Neuronal stem cell (in vitro differentiated cells): ENCODE results near the gene TMEM121. TPM values are rescaled to one million over a fixed set of nuclear protein-coding genes. Genes with fewer than 3 reads are reported as not detected.

Experiments
- DNase-seq: peaks from one replicate; pipeline ENCODE4 v3.0.0-alpha.2; 2013; ENCODE audit warnings: low spot score
- H2AFZ ChIP-seq: one replicate; pipeline ENCODE4 v1.6.1; 2013; ENCODE audit warnings: mild to moderate bottlenecking, low read length, inconsistent platforms
- H2AK5ac ChIP-seq: 2 replicates; pipeline ENCODE4 v1.6.1; 2013; ENCODE audit warnings: low read depth, mild to moderate bottlenecking, inconsistent platforms, low read length, moderate library complexity, mixed read lengths
- H2BK120ac ChIP-seq: 2 replicates; pipeline ENCODE4 v1.6.1; 2013; ENCODE audit warnings: low read depth, mild to moderate bottlenecking, inconsistent platforms, low read length, moderate library complexity, mixed read lengths
- H2BK12ac ChIP-seq: one replicate; pipeline ENCODE4 v1.6.1; 2013; ENCODE audit warnings: low read length, inconsistent platforms
- H2BK15ac ChIP-seq: 2 replicates; pipeline ENCODE4 v1.6.1; 2013; ENCODE audit warnings: mild to moderate bottlenecking, low read length, inconsistent platforms, mixed read lengths
- H2BK5ac ChIP-seq: one replicate; pipeline ENCODE4 v1.6.1; 2013; ENCODE audit warnings: inconsistent platforms, mild to moderate bottlenecking, low read length, moderate library complexity
- H3K14ac ChIP-seq: one replicate; pipeline ENCODE4 v1.6.1; 2013; ENCODE audit warnings: low read length, inconsistent platforms
- H3K18ac ChIP-seq: 2 replicates; pipeline ENCODE4 v1.6.1; 2013; ENCODE audit warnings: low read length, inconsistent platforms
- H3K23ac ChIP-seq: 2 replicates; pipeline ENCODE4 v1.6.1; 2013; ENCODE audit warnings: low read depth, mild to moderate bottlenecking, mixed read lengths, low read length, inconsistent platforms; ENCODE audit not compliant: poor library complexity
- H3K27ac ChIP-seq: replicated peaks from 3 replicates; pipeline ENCODE4 v1.5.1; 2013; ENCODE audit warnings: low read length, inconsistent platforms
- H3K27me3 ChIP-seq, 3 experiments: 2 replicates each; pipeline ENCODE4 v1.6.1; 2013; ENCODE audit warnings: low read length in 3 of 3, mild to moderate bottlenecking in 2 of 3, inconsistent platforms in 1 of 3, low read depth in 1 of 3, mixed read lengths in 1 of 3, moderate library complexity in 1 of 3; ENCODE audit not compliant: control insufficient read depth in 3 of 3, insufficient read depth in 3 of 3
- H3K36me3 ChIP-seq, 2 donors: replicated peaks in 1 of 2; 2 replicates each; pipeline ENCODE4 v1.6.1; 2013; ENCODE audit warnings: low read length in 2 of 2; ENCODE audit not compliant: control insufficient read depth in 2 of 2, insufficient read depth in 2 of 2
- H3K4ac ChIP-seq: 2 replicates; pipeline ENCODE4 v1.6.1; 2013; ENCODE audit warnings: inconsistent platforms, mild to moderate bottlenecking, low read length, moderate library complexity
- H3K4me1 ChIP-seq, 2 donors: 1 replicate in 1 of 2; 2 replicates in 1 of 2; pipeline ENCODE4 v1.6.1; 2013; ENCODE audit warnings: low read length in 2 of 2, low read depth in 1 of 2; ENCODE audit not compliant: control insufficient read depth in 2 of 2, insufficient read depth in 1 of 2
- H3K4me2 ChIP-seq: one replicate; pipeline ENCODE4 v1.6.1; 2013; ENCODE audit warnings: mild to moderate bottlenecking, low read length, inconsistent platforms; ENCODE audit not compliant: insufficient read depth, poor library complexity, severe bottlenecking
- H3K4me3 ChIP-seq, 2 donors: 2 replicates each; pipeline ENCODE4 v1.5.1; 2013; ENCODE audit warnings: low read length in 2 of 2, mild to moderate bottlenecking in 2 of 2, inconsistent platforms in 1 of 2, moderate library complexity in 1 of 2
- H3K79me1 ChIP-seq: one replicate; pipeline ENCODE4 v1.6.1; 2013; ENCODE audit warnings: low read depth, mild to moderate bottlenecking, inconsistent platforms, low read length, moderate library complexity
- H3K9ac ChIP-seq: one replicate; pipeline ENCODE4 v1.6.1; 2013; ENCODE audit warnings: mild to moderate bottlenecking, low read depth, low read length, inconsistent platforms; ENCODE audit not compliant: poor library complexity
- H3K9me3 ChIP-seq, 2 donors: replicated peaks in 1 of 2; 2 replicates each; pipeline versions ENCODE3 to v1.6.1; 2013; ENCODE audit warnings: low read length in 2 of 2, mild to moderate bottlenecking in 2 of 2, inconsistent platforms in 1 of 2, low read depth in 1 of 2, mixed read lengths in 1 of 2, moderate library complexity in 1 of 2; ENCODE audit not compliant: control insufficient read depth in 2 of 2, insufficient read depth in 1 of 2
- H4K8ac ChIP-seq: one replicate; pipeline ENCODE4 v1.6.1; 2013; ENCODE audit warnings: low read depth, mild to moderate bottlenecking, inconsistent platforms, low read length, moderate library complexity
- H4K91ac ChIP-seq: one replicate; pipeline ENCODE4 v1.6.1; 2013; ENCODE audit warnings: low read length, low read depth, mild to moderate bottlenecking, inconsistent platforms; ENCODE audit not compliant: poor library complexity
- WGBS, 2 donors: extraction: QIAGEN DNeasy Blood & Tissue Kit; methylation state at CpG; one replicate each; pipeline ENCODE4 v1.1.7; 2013; ENCODE audit warnings: missing lambda C conversion rate in 2 of 2, mixed read lengths in 1 of 2; ENCODE audit not compliant: insufficient read length in 2 of 2, insufficient replicate concordance in 1 of 2; ENCODE audit errors: extremely low coverage in 2 of 2; 5-methylcytosine and 5-hydroxymethylcytosine counted together
- polyA plus RNA-seq, 2 experiments: library from polyadenylated mRNA; stranded (reverse); fragments of 200-250 nt; gene quantifications; one replicate each; pipeline ENCODE4 v1.2.3, GENCODE V29; 2013

TMEM121 gene
- 7.2 TPM for polyA plus RNA-seq (2013, experiment 1 of 2)
- polyA plus RNA-seq (2013, experiment 2 of 2), result 6.3 TPM

DNA sequence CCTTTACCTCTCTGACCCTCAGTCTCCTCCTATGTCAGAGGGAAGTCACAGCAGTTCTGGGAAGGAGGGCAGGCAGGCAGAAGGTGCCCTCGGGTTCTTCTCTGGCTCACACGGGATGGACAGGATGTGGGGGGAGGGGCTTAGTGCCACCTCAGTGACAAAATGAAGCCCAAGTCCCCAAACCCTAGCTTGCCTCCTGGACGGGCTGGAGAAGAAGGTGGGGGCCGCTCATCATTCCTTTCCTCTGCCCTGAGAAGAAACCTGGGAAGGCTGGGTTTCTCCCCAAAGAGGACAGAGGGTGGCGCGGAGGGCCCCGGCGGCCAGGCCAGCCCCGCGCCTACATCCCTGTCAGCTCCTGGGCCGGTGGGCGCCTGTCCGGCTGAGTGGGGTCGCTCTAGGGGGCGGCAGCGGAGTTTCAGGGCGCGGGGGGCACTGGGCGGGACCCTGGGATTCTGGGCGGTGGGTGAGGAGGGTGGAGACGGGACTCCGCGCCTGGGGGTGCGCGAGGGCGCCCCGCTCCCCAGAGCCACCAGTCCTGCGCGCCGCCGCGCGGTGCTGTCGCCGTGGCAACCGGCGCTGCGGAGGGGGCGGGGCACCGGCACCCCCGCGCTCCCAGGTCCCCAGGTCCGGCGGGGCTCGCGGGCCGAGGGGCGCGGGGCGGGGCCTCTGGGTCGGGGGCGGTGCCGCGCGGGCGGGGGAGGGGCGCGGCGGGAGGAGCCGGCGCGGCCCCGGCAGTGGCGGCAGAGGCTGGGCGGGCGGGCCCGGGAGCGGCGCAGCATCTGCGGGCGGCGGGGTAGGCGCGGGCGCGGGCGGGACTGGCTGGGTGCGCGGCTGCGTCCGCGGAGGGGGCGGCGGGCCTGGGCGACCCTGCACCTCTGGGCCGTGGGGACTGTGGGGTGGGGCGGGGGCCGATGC is at the start of gene TMEM121:
Gene TMEM121, plus strand, starts transcription at position 723 of the 915 bp plus-strand sequence. CDS start 2,252 bp downstream, outside the sequence.
- peak within 1 kb of the TSS; percentile 85 for H3K18ac ChIP-seq
- H3K4me1 ChIP-seq, result peaks cover 0 to 9% of the 10 kb centered on the region in 2 donors
- H3K23ac ChIP-seq, result no peak within 1 kb of the TSS
- H2BK120ac ChIP-seq, result no peak within 1 kb of the TSS
- peak within 1 kb of the TSS; percentile 41 for H2BK12ac ChIP-seq
- no peak within 1 kb of the TSS for H3K27ac ChIP-seq
- peaks cover 0 to 20% (median 8%) of the 10 kb centered on the region in 3 experiments for H3K27me3 ChIP-seq
- peak; percentile 63 for DNase-seq
- peak within 1 kb of the TSS; percentile 49 to 80 for H3K4me3 ChIP-seq
- H3K14ac ChIP-seq, result peak within 1 kb of the TSS; percentile 38
- no peak within 1 kb of the TSS for H4K8ac ChIP-seq
- H2AK5ac ChIP-seq, result peak within 1 kb of the TSS; percentile 86
- peaks cover 4% of the 10 kb centered on the region for H3K79me1 ChIP-seq
- peaks cover 0 to 9% of the 10 kb centered on the region in 2 donors for H3K9me3 ChIP-seq
- no peak within 1 kb of the TSS for H4K91ac ChIP-seq
- no peak within 1 kb of the TSS for H3K4ac ChIP-seq
- peak within 1 kb of the TSS; percentile 83 for H3K9ac ChIP-seq
- H3K36me3 ChIP-seq, result no peaks in the 10 kb centered on the region
- peak within 1 kb of the TSS; percentile 69 for H3K4me2 ChIP-seq
- H2BK15ac ChIP-seq, result peak within 1 kb of the TSS; percentile 3
- WGBS, 2 donors, result no CpG with 5 or more reads among the region's 88 CpGs
- H2BK5ac ChIP-seq, result no peak within 1 kb of the TSS
- peak within 1 kb of the TSS; percentile 85 for H2AFZ ChIP-seq

DNA sequence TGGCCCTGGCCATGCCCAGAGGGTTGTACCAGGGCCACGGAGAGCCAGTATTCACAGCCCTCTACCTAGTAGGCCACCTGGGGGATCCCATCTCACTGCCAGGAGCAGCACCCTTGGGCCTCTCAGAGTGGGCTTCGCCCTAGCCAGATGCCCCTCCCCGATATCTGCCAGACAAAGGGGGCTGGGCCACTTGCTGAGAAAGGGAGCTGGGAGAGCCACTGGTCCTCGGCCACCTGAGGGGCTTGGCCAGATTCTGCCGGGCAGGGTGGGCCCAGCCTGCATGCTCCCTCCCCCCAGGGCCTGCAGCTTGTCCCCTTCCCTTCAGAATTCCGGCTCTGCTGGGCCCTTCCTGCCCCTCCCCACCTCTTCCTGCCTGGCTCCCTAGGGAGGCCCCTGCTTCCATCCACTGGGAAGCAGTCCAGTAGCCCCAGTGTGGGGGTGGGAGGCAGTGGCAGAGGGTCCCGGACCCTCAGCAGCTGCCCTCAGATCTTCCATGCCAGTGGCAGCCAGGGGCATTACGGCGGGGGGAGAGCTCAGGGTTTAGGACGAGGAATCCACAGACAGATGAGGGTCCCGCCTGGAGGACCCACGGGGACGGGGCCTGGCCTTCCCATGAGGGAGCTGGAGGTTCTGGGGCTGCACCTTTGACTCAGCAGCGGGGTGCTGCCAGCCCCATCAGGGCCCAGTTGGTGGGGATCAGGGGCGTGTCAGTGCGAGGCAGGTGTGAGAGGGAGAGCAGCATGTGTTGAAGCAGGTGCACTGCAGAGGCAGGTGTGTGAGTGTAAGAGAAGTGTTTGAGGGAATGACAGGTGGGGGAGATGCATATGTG is 49.3 kb upstream of the TMEM121 start:
- no peak overlapping the region for H3K27ac ChIP-seq
- no peak overlapping the region for H4K91ac ChIP-seq
- peak overlapping the region; percentile 98 for H2AK5ac ChIP-seq
- H3K79me1 ChIP-seq, result peaks cover 13% of the 10 kb centered on the region
- DNase-seq, result no peak
- peak overlapping the region; percentile 16 for H2BK5ac ChIP-seq
- peaks cover 0 to 8% of the 10 kb centered on the region in 2 donors for H3K9me3 ChIP-seq
- no peak overlapping the region for H2BK120ac ChIP-seq
- no peak overlapping the region for H3K23ac ChIP-seq
- no peak overlapping the region for H2AFZ ChIP-seq
- H3K4ac ChIP-seq, result no peak overlapping the region
- no peak overlapping the region for H3K4me2 ChIP-seq
- H3K4me1 ChIP-seq, result peaks cover 37 to 54% of the 10 kb centered on the region in 2 donors
- H2BK15ac ChIP-seq, result peak overlapping the region; percentile 25
- peak overlapping the region; percentile 38 for H3K14ac ChIP-seq
- peak overlapping the region; percentile 63 for H3K9ac ChIP-seq
- H3K4me3 ChIP-seq, result peak overlapping the region in 1 of 2 donors; percentile 91
- no peak overlapping the region for H3K18ac ChIP-seq
- H3K27me3 ChIP-seq, result peaks cover 0 to 67% (median 33%) of the 10 kb centered on the region in 3 experiments
- H3K36me3 ChIP-seq, result peaks cover 0 to 2% of the 10 kb centered on the region in 2 donors
- no peak overlapping the region for H4K8ac ChIP-seq
- H2BK12ac ChIP-seq, result no peak overlapping the region
- no CpG with 5 or more reads among the region's 16 CpGs for WGBS, 2 donors

DNA sequence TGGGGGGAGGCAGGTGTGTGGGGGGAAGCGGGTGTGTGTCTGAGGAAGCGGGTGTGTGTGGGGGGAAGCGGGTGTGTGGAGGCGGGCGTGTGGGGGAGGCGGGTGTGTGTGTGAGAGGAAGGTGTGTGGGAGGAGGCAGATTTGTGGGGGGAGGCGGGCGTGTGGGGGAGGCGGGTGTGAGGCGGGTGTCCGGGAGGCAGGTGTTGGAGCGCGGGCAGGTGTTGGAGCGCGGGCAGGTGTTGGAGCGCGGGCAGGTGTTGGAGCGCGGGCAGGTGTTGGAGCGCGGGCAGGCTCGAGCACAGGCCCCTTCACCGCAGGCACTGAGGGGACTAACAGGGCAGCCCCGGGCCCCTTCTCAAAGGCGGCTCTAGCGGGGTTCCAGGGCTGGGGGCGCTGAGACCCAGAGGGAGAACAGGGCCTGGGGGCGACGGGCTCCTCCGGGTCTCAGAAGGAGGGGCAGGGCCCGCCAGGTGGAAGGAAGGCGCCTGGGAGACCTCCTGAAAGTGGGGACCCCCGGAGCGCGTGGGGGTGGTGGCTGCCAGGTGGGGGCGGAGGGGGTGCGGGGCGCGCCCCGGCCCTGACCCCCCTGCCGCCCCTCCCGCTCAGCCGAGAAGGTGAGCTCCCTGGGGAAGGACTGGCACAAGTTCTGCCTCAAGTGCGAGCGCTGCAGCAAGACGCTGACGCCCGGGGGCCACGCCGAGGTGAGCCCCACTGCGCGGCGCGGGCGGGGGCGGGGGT is 48.6 kb upstream of the TMEM121 start:
- Histone ChIP-seq H2AK5ac (peak overlapping the region; percentile 88), H3K27me3 (peaks cover 0 to 67% (median 33%) of the 10 kb centered on the region in 3 experiments), H2BK5ac (no peak overlapping the region), H2BK15ac (no peak overlapping the region), H3K4me3 (no peak overlapping the region), H2BK12ac (peak overlapping the region; percentile 41), H3K27ac (no peak overlapping the region), H3K4me1 (peaks cover 44 to 56% of the 10 kb centered on the region in 2 donors), H4K8ac (no peak overlapping the region), H2BK120ac (no peak overlapping the region), H3K23ac (no peak overlapping the region), H3K18ac (peak overlapping the region; percentile 89), H3K14ac (peak overlapping the region; percentile 89), H3K79me1 (peaks cover 13% of the 10 kb centered on the region), H3K9me3 (peaks cover 0 to 8% of the 10 kb centered on the region in 2 donors), H3K4me2 (peak overlapping the region; percentile 18), H3K9ac (peak overlapping the region; percentile 44), H3K36me3 (no peaks in the 10 kb centered on the region), H4K91ac (no peak overlapping the region), H3K4ac (no peak overlapping the region), H2AFZ (no peak overlapping the region)
- WGBS, 2 donors, result no CpG with 5 or more reads among the region's 56 CpGs
- no peak for DNase-seq
